IMR-90 (cell line): ENCODE results near the gene ITGB4.

ENCODE experiments used
- CTCF ChIP-seq: conservative IDR thresholded peaks from 2 replicates; pipeline ENCODE4 v1.5.1; 2012; ENCODE audit warnings: mild to moderate bottlenecking, low read depth, low read length, improper control_type of control experiment
- USF2 ChIP-seq: fragments of 150-350 bp; IDR thresholded peaks from 2 replicates; pipeline ENCODE4 v1.6.1; 2017; ENCODE audit warnings: mild to moderate bottlenecking, antibody characterized with exemption, low read length, low read depth

- TF ChIP-seq USF2 (no peak), CTCF (no peak)
Measured at GRCh38 chr17:75712446-75712845, 8.8 kb upstream of the ITGB4 start.
